IMR-90 (cell line): ENCODE measurements around the gene THRB. TPM values are rescaled to one million over a fixed set of nuclear protein-coding genes. Genes with fewer than 3 reads are reported as not detected.

Experiments used
- ATAC-seq: fragments of 200-7000 bp; cut with Tn5 transposase; 2 replicates; pipeline ENCODE4 v1.9.1; 2020; ENCODE audit warnings: low read depth, mild to moderate bottlenecking, moderate library complexity
- BruUV-seq: library from RNA; stranded (reverse); fragments of 400-500 nt; replicated peaks from 2 replicates; lab custom pipeline; 2021; lab: Mats Ljungman, UMichigan
- CTCF ChIA-PET: fragments of 300-600 bp; formaldehyde crosslinking; extraction: SDS; loops from one replicate; lab custom pipeline; 2021; ENCODE audit warnings: antibody characterized with exemption; lab: Yijun Ruan, JAX
- POLR2A ChIA-PET: fragments of 300-600 bp; sonication (Branson Sonifier 250); formaldehyde crosslinking; loops from one replicate; lab custom pipeline; 2022; ENCODE audit warnings: antibody characterized with exemption; ENCODE audit not compliant: unreplicated experiment; lab: Charles Lee
- DNase-seq: peaks from one replicate; pipeline ENCODE4 v3.0.0; 2013
- H2AFZ ChIP-seq: replicated peaks from 2 replicates; pipeline ENCODE3; 2013; ENCODE audit warnings: low read length, mild to moderate bottlenecking; ENCODE audit not compliant: poor library complexity
- H2AK5ac ChIP-seq: 2 replicates; pipeline ENCODE4 v1.6.1; 2013; ENCODE audit warnings: low read depth, low read length, inconsistent platforms
- H2AK9ac ChIP-seq: replicated peaks from 2 replicates; pipeline ENCODE3; 2013; ENCODE audit warnings: mild to moderate bottlenecking, low read depth, low read length, moderate library complexity; ENCODE audit not compliant: poor library complexity
- H2BK120ac ChIP-seq: 2 replicates; pipeline ENCODE4 v1.6.1; 2013; ENCODE audit warnings: low read depth, low read length, inconsistent platforms
- H2BK15ac ChIP-seq: 3 replicates; pipeline ENCODE4 v1.6.1; 2013; ENCODE audit warnings: low read depth, low read length, inconsistent platforms
- H2BK20ac ChIP-seq: 2 replicates; pipeline ENCODE4 v1.6.1; 2013; ENCODE audit warnings: low read depth, mild to moderate bottlenecking, inconsistent platforms, low read length, moderate library complexity
- H2BK5ac ChIP-seq: 2 replicates; pipeline ENCODE4 v1.6.1; 2013; ENCODE audit warnings: mild to moderate bottlenecking, low read depth, low read length, inconsistent platforms; ENCODE audit not compliant: poor library complexity, severe bottlenecking
- H3K14ac ChIP-seq: replicated peaks from 2 replicates; pipeline ENCODE4 v1.6.1; 2013; ENCODE audit warnings: low read depth, low read length, inconsistent platforms
- H3K18ac ChIP-seq: 2 replicates; pipeline ENCODE4 v1.6.1; 2013; ENCODE audit warnings: low read depth, low read length, control low read depth
- H3K23ac ChIP-seq: 2 replicates; pipeline ENCODE4 v1.6.1; 2013; ENCODE audit warnings: low read depth, low read length, inconsistent platforms
- H3K27ac ChIP-seq: 2 replicates; pipeline ENCODE4 v1.5.1; 2013; ENCODE audit warnings: mild to moderate bottlenecking, control low read depth, low read length; ENCODE audit not compliant: insufficient read depth
- H3K27me3 ChIP-seq: 2 replicates; pipeline ENCODE4 v1.6.1; 2013; ENCODE audit warnings: low read length; ENCODE audit not compliant: control insufficient read depth, insufficient read depth
- H3K36me3 ChIP-seq: 2 replicates; pipeline ENCODE4 v1.6.1; 2013; ENCODE audit warnings: low read length, mixed read lengths; ENCODE audit not compliant: control insufficient read depth, insufficient read depth
- H3K4ac ChIP-seq: 2 replicates; pipeline ENCODE4 v1.6.1; 2013; ENCODE audit warnings: low read depth, low read length, inconsistent platforms
- H3K4me1 ChIP-seq: 2 replicates; pipeline ENCODE4 v1.6.1; 2013; ENCODE audit warnings: low read length, mixed read lengths; ENCODE audit not compliant: control insufficient read depth, insufficient read depth
- H3K4me2 ChIP-seq: 2 replicates; pipeline ENCODE4 v1.6.1; 2013; ENCODE audit warnings: low read depth, mild to moderate bottlenecking, control low read depth, low read length, moderate library complexity
- H3K4me3 ChIP-seq: 2 replicates; pipeline ENCODE4 v1.5.1; 2013; ENCODE audit warnings: low read depth, mild to moderate bottlenecking, control low read depth, low read length, moderate library complexity; ENCODE audit not compliant: insufficient read depth
- H3K56ac ChIP-seq: 2 replicates; pipeline ENCODE4 v1.6.1; 2013; ENCODE audit warnings: low read length, inconsistent platforms; ENCODE audit not compliant: insufficient read depth; ENCODE audit errors: extremely low read depth
- H3K79me1 ChIP-seq, 2 experiments: 2 replicates each; pipeline ENCODE4 v1.6.1; 2013; ENCODE audit warnings: low read length in 2 of 2, inconsistent platforms in 1 of 2, low read depth in 1 of 2
- H3K9ac ChIP-seq: 2 replicates; pipeline ENCODE4 v1.6.1; 2013; ENCODE audit warnings: low read depth, low read length, control low read depth
- H3K9me1 ChIP-seq: 2 replicates; pipeline ENCODE4 v1.6.1; 2013; ENCODE audit warnings: low read length, inconsistent platforms; ENCODE audit not compliant: insufficient read depth
- H3K9me3 ChIP-seq: 2 replicates; pipeline ENCODE4 v1.6.1; 2013; ENCODE audit warnings: low read length; ENCODE audit not compliant: control insufficient read depth, insufficient read depth
- H4K20me1 ChIP-seq: 2 replicates; pipeline ENCODE4 v1.6.1; 2013; ENCODE audit warnings: low read length, inconsistent platforms; ENCODE audit not compliant: insufficient read depth
- H4K5ac ChIP-seq: 2 replicates; pipeline ENCODE4 v1.6.1; 2013; ENCODE audit warnings: mild to moderate bottlenecking, low read depth, low read length, control low read depth
- H4K8ac ChIP-seq, 2 experiments: 2 replicates each; pipeline ENCODE4 v1.6.1; 2013; ENCODE audit warnings: low read depth in 2 of 2, low read length in 2 of 2, control low read depth in 1 of 2, inconsistent platforms in 1 of 2
- H4K91ac ChIP-seq: 2 replicates; pipeline ENCODE4 v1.6.1; 2013; ENCODE audit warnings: low read depth, low read length, inconsistent platforms; ENCODE audit not compliant: insufficient read depth
- CEBPB ChIP-seq: IDR thresholded peaks from 2 replicates; pipeline ENCODE4 v1.6.1; 2012; ENCODE audit warnings: low read depth, low read length, improper control_type of control experiment
- FOS ChIP-seq: fragments of 150-350 bp; IDR thresholded peaks from 2 replicates; pipeline ENCODE4 v1.6.1; 2016; ENCODE audit warnings: low read depth, low read length
- MAFK ChIP-seq: IDR thresholded peaks from 2 replicates; pipeline ENCODE4 v1.6.1; 2012; ENCODE audit warnings: low read depth, low read length, improper control_type of control experiment
- MXI1 ChIP-seq: IDR thresholded peaks from 2 replicates; pipeline ENCODE4 v1.6.1; 2012; ENCODE audit warnings: low read depth, mild to moderate bottlenecking, low read length, moderate library complexity, borderline replicate concordance
- POLR2A ChIP-seq: IDR thresholded peaks from 2 replicates; pipeline ENCODE4 v1.6.1; 2012; ENCODE audit warnings: mild to moderate bottlenecking, low read depth, low read length
- RAD21 ChIP-seq: IDR thresholded peaks from 2 replicates; pipeline ENCODE4 v1.6.1; 2012; ENCODE audit warnings: low read length, improper control_type of control experiment
- RCOR1 ChIP-seq: IDR thresholded peaks from 2 replicates; pipeline ENCODE4 v1.6.1; 2012; ENCODE audit warnings: mild to moderate bottlenecking, low read length, improper control_type of control experiment; ENCODE audit not compliant: insufficient replicate concordance
- SMC3 ChIP-seq: fragments of 150-350 bp; IDR thresholded peaks from 2 replicates; pipeline ENCODE4 v1.6.1; 2016; ENCODE audit warnings: low read depth, mild to moderate bottlenecking, antibody characterized with exemption, low read length, moderate library complexity
- WGBS, 2 experiments: methylation state at CpG; one replicate each; pipeline versions ENCODE4 v1.1.5 to v1.1.7; 2013; ENCODE audit warnings: missing lambda C conversion rate in 2 of 2; ENCODE audit not compliant: insufficient read length in 1 of 2; ENCODE audit errors: extremely low coverage in 2 of 2; 5-methylcytosine and 5-hydroxymethylcytosine counted together
- dilution Hi-C: fragments of 300-500 bp; cut with HindIII; formaldehyde crosslinking; loops from one replicate; pipeline ENCODE4 v1.14.3; 2018; ENCODE audit warnings: low sequenced_read_pairs; ENCODE audit not compliant: unreplicated experiment
- in situ Hi-C: fragments of 300-500 bp; cut with MboI; formaldehyde crosslinking; loops from 3 replicates; pipeline ENCODE4 v1.14.3; 2019; ENCODE audit warnings: low sequenced_read_pairs, inconsistent platforms, mixed read lengths
- intact Hi-C: fragments of 100-400 bp; cut with micrococcal nuclease; formaldehyde crosslinking; loops from 2 replicates; pipeline ENCODE4 v1.10.0; 2022
- polyA plus RNA-seq, 3 experiments: library from polyadenylated mRNA; depleted of rRNA; stranded (reverse); fragments of >200 nt; gene quantifications; 2 replicates each; pipeline ENCODE4 v1.2.3, GENCODE V29; 2012; ENCODE audit warnings: low replicate concordance in 1 of 3
- total RNA-seq: library from RNA; depleted of rRNA; stranded (reverse); fragments of >200 nt; gene quantifications from 2 replicates; pipeline ENCODE4 v1.2.3, GENCODE V29; 2012
- TF ChIP-seq, protein P1 (sequence below): fragments of 150-350 bp; IDR thresholded peaks from 2 replicates; pipeline ENCODE4 v1.6.1; 2017; ENCODE audit warnings: mild to moderate bottlenecking, antibody characterized with exemption, low read length, low read depth
- TF ChIP-seq, protein P2 (sequence below): fragments of 150-350 bp; IDR thresholded peaks from 2 replicates; pipeline ENCODE4 v1.6.1; 2016; ENCODE audit warnings: low read depth, mild to moderate bottlenecking, low read length, moderate library complexity, borderline replicate concordance

The THRB gene
- total and polyA plus RNA-seq, 2 of the 4 experiments (the other 2 are of a cell fraction), result under 0.01 TPM; not detected in 1

DNA sequence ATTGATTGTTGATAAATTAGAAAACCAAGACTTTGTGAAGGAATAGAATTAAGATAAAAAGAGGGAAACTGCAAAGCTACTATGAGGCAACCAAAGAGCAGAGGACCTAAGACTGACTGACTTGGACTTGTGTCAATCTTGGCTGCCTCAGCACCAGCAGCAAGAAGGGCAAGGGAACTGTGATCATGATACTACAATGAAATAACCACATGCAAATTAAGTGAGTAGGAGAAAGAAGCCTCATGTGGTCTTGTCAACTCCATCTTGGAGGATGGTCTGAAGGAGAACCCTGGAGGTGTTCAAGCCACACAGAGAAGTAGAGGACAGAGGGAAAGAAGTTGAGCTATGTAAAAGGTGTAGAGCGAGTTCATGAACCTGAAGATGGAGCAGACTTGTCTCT, 47.3 kb upstream of the THRB start:
- no peak overlapping the region for H2BK120ac ChIP-seq
- TF ChIP-seq RAD21 (no peak), CEBPB (no peak), MXI1 (no peak), POLR2A (no peak), MAFK (no peak), SMC3 (no peak), FOS (no peak), RCOR1 (no peak)
- TF ChIP-seq, protein P1, sequence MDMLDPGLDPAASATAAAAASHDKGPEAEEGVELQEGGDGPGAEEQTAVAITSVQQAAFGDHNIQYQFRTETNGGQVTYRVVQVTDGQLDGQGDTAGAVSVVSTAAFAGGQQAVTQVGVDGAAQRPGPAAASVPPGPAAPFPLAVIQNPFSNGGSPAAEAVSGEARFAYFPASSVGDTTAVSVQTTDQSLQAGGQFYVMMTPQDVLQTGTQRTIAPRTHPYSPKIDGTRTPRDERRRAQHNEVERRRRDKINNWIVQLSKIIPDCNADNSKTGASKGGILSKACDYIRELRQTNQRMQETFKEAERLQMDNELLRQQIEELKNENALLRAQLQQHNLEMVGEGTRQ, result no peak
- TF ChIP-seq, protein P2, sequence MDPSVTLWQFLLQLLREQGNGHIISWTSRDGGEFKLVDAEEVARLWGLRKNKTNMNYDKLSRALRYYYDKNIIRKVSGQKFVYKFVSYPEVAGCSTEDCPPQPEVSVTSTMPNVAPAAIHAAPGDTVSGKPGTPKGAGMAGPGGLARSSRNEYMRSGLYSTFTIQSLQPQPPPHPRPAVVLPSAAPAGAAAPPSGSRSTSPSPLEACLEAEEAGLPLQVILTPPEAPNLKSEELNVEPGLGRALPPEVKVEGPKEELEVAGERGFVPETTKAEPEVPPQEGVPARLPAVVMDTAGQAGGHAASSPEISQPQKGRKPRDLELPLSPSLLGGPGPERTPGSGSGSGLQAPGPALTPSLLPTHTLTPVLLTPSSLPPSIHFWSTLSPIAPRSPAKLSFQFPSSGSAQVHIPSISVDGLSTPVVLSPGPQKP, result no peak
- no peak overlapping the region for H3K27ac ChIP-seq
- no peak overlapping the region for H2AK5ac ChIP-seq
- H3K4me1 ChIP-seq, result no peaks in the 10 kb centered on the region
- intact Hi-C loops (no loop called here), in situ Hi-C loops (no loop called here), dilution Hi-C loops (no loop called here)
- H4K91ac ChIP-seq, result no peak overlapping the region
- H2AFZ ChIP-seq, result no peak overlapping the region
- no peak overlapping the region for H3K56ac ChIP-seq
- H3K14ac ChIP-seq, result no peak overlapping the region
- H3K79me1 ChIP-seq, result no peaks in the 10 kb centered on the region
- no TSS peak for BruUV-seq
- H3K23ac ChIP-seq, result no peak overlapping the region
- CTCF ChIA-PET, result no interaction called here
- H3K18ac ChIP-seq, result no peak overlapping the region
- no peaks in the 10 kb centered on the region for H3K9me1 ChIP-seq
- no peaks in the 10 kb centered on the region for H4K20me1 ChIP-seq
- no peak overlapping the region for H2BK5ac ChIP-seq
- ATAC-seq, result no peak
- DNase-seq, result no peak
- no peak overlapping the region for H3K4me3 ChIP-seq
- no peaks in the 10 kb centered on the region for H3K27me3 ChIP-seq
- H3K4me2 ChIP-seq, result no peak overlapping the region
- POLR2A ChIA-PET, result no interaction called here
- H3K4ac ChIP-seq, result no peak overlapping the region
- H4K8ac ChIP-seq, result no peak overlapping the region
- no peak overlapping the region for H2BK20ac ChIP-seq
- WGBS, 2 experiments, result no CpG with 5 or more reads among the region's 1 CpG
- no peaks in the 10 kb centered on the region for H3K36me3 ChIP-seq
- no peak overlapping the region for H2BK15ac ChIP-seq
- no peak overlapping the region for H2AK9ac ChIP-seq
- H3K9ac ChIP-seq, result no peak overlapping the region
- H3K9me3 ChIP-seq, result no peaks in the 10 kb centered on the region
- H4K5ac ChIP-seq, result no peak overlapping the region
